HepG2 (cell line): ENCODE results near the gene ATRIP. TPM values are rescaled to one million over a fixed set of nuclear protein-coding genes. Genes with fewer than 3 reads are reported as not detected.

ENCODE experiments used
- BRD4 ChIP-seq: sonication (generic); formaldehyde crosslinking; IDR thresholded peaks from 2 replicates; pipeline ENCODE4 v1.4.0; 2020; ENCODE audit warnings: missing genetic modification reagents
- ELF3 ChIP-seq: IDR thresholded peaks from 2 replicates; pipeline ENCODE4 v1.6.1; 2016; ENCODE audit warnings: missing genetic modification reagents, missing compliant biosample characterization
- GTF3A ChIP-seq: sonication (generic); formaldehyde crosslinking; conservative IDR thresholded peaks from 2 replicates; pipeline ENCODE4 v1.4.0; 2020; ENCODE audit warnings: mild to moderate bottlenecking, missing genetic modification reagents
- GZF1 ChIP-seq: sonication (generic); formaldehyde crosslinking; IDR thresholded peaks from 2 replicates; pipeline ENCODE4 v1.5.1; 2020; ENCODE audit warnings: mild to moderate bottlenecking, missing genetic modification reagents
- HNF4A ChIP-seq: sonication (generic); formaldehyde crosslinking; IDR thresholded peaks from 2 replicates; pipeline ENCODE4 v1.4.0; 2020; ENCODE audit warnings: missing genetic modification reagents
- HNF4G ChIP-seq, 2 experiments: sonication (generic) in 1 of 2; formaldehyde crosslinking in 1 of 2; IDR thresholded peaks; 2 replicates each; pipeline versions ENCODE4 v1.4.0 to v1.6.1; 2011 to 2020; ENCODE audit warnings: borderline replicate concordance in 2 of 2, low read depth in 2 of 2, mild to moderate bottlenecking in 2 of 2, low read length in 1 of 2, missing genetic modification reagents in 1 of 2, moderate library complexity in 1 of 2
- JDP2 ChIP-seq: sonication (generic); formaldehyde crosslinking; IDR thresholded peaks from 2 replicates; pipeline ENCODE4 v1.8.1; 2022; ENCODE audit warnings: missing genetic modification reagents, borderline replicate concordance
- KAT7 ChIP-seq: IDR thresholded peaks from 2 replicates; pipeline ENCODE4 v1.6.1; 2018; ENCODE audit warnings: borderline replicate concordance, missing compliant biosample characterization
- KDM2A ChIP-seq: sonication (generic); formaldehyde crosslinking; IDR thresholded peaks from 2 replicates; pipeline ENCODE4 v1.4.0; 2020; ENCODE audit warnings: low read depth, missing genetic modification reagents, borderline replicate concordance
- KDM4B ChIP-seq: sonication (generic); formaldehyde crosslinking; IDR thresholded peaks from 2 replicates; pipeline ENCODE4 v1.4.0; 2020; ENCODE audit warnings: missing genetic modification reagents
- NPAS2 ChIP-seq: sonication (generic); formaldehyde crosslinking; IDR thresholded peaks from 2 replicates; pipeline ENCODE4 v1.8.0; 2022; ENCODE audit warnings: mild to moderate bottlenecking, missing genetic modification reagents, borderline replicate concordance
- SALL1 ChIP-seq: sonication (generic); formaldehyde crosslinking; IDR thresholded peaks from 2 replicates; pipeline ENCODE4 v1.8.0; 2022; ENCODE audit warnings: mild to moderate bottlenecking, missing genetic modification reagents
- SIX1 ChIP-seq: sonication (generic); formaldehyde crosslinking; IDR thresholded peaks from 2 replicates; pipeline ENCODE4 v1.4.0; 2020; ENCODE audit warnings: missing genetic modification reagents, borderline replicate concordance
- ZNF605 ChIP-seq: sonication (generic); formaldehyde crosslinking; IDR thresholded peaks from 2 replicates; pipeline ENCODE4 v1.8.0; 2022; ENCODE audit warnings: mild to moderate bottlenecking, missing genetic modification reagents
- ZNF780A ChIP-seq: sonication (generic); formaldehyde crosslinking; IDR thresholded peaks from 2 replicates; pipeline ENCODE4 v1.8.0; 2022; ENCODE audit warnings: mild to moderate bottlenecking, missing genetic modification reagents, moderate library complexity
- ZNF788 ChIP-seq: sonication (generic); formaldehyde crosslinking; IDR thresholded peaks from 2 replicates; pipeline ENCODE4 v1.5.0; 2020; ENCODE audit warnings: mild to moderate bottlenecking, missing genetic modification reagents, borderline replicate concordance
- ZSCAN20 ChIP-seq: sonication (generic); formaldehyde crosslinking; IDR thresholded peaks from 2 replicates; pipeline ENCODE4 v1.4.0; 2020; ENCODE audit warnings: missing genetic modification reagents, mild to moderate bottlenecking, borderline replicate concordance
- polyA plus RNA-seq, 8 experiments: library from polyadenylated mRNA; depleted of rRNA in 3 of 8; stranded (reverse) in 7 of 8; unstranded in 1 of 8; fragments of >200 nt; fragmentation: Illumina TruSeq in 4 of 8; extraction: Trizol in 4 of 8; gene quantifications; 2 replicates each; pipeline versions ENCODE4 v1.2.1 to v1.2.3, GENCODE V29; 2011 to 2016; ENCODE audit warnings: low read depth in 4 of 8, missing spikeins in 1 of 8, mixed read lengths in 1 of 8; ENCODE audit not compliant: insufficient read depth in 1 of 8
- total RNA-seq, 5 experiments: library from RNA; depleted of rRNA; stranded (reverse); fragments of >200 nt; fragmentation: Illumina TruSeq; extraction: Trizol; gene quantifications; 2 replicates each; pipeline ENCODE4 v1.2.3, GENCODE V29; 2016; ENCODE audit warnings: low read depth in 1 of 5
- TF ChIP-seq, protein P1 (sequence below): IDR thresholded peaks from 2 replicates; pipeline ENCODE4 v1.6.1; 2016; ENCODE audit warnings: low read depth, missing genetic modification reagents, missing compliant biosample characterization
- TF ChIP-seq, protein P2 (sequence below): IDR thresholded peaks from 2 replicates; pipeline ENCODE4 v1.6.1; 2016; ENCODE audit warnings: low read depth, borderline replicate concordance
- TF ChIP-seq, protein P3 (sequence below): IDR thresholded peaks from 2 replicates; pipeline ENCODE4 v1.6.1; 2016; ENCODE audit warnings: missing compliant biosample characterization, missing genetic modification reagents, borderline replicate concordance
- TF ChIP-seq, protein P4 (sequence below): sonication (generic); formaldehyde crosslinking; IDR thresholded peaks from 2 replicates; pipeline ENCODE4 v1.9.0; 2021; ENCODE audit warnings: missing genetic modification reagents, borderline replicate concordance

Gene ATRIP
- total and polyA plus RNA-seq, 2 of the 13 experiments (the other 11 are each of a cell fraction or from before 2014, with no cell fraction given) = 5.1 to 12.5 TPM

DNA sequence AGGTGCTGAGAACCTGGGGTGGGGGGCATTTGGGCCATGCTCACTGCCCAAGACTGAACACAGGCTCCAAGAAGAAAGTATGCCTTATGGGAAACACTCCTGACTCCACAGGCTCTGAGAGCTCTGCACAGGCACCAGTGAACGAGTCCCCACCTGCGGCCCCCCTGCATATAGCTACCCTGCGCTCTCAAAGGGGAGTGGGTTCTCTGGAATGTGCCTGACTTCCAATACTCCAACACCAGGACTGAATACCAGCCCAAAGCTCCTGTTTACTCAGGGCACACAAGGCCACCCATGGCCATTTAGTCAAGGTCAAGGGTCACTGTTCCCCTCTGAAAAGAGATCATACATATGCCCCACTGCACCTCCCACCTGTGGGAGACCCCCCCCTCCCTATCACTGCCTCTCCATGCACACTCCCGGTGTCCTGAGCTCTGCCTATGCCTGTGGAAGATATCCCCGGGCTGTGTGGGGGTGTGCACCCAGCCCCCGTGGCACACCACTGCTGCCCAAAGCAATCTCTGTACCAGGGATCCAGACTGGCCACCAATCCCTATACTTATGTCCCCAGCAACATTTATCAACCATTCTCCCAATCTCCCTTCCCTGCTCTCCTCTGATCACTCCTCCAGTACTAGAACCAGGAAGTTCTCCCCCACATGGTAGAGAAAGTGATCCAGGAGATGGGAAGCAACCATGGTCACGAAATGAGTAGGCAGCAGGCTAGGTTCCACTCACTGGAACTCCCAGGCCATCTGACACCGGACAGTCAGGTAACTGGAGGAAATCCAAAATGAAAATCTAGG is 15.1 kb upstream of the ATRIP start (continued):
- TF ChIP-seq, protein P1, sequence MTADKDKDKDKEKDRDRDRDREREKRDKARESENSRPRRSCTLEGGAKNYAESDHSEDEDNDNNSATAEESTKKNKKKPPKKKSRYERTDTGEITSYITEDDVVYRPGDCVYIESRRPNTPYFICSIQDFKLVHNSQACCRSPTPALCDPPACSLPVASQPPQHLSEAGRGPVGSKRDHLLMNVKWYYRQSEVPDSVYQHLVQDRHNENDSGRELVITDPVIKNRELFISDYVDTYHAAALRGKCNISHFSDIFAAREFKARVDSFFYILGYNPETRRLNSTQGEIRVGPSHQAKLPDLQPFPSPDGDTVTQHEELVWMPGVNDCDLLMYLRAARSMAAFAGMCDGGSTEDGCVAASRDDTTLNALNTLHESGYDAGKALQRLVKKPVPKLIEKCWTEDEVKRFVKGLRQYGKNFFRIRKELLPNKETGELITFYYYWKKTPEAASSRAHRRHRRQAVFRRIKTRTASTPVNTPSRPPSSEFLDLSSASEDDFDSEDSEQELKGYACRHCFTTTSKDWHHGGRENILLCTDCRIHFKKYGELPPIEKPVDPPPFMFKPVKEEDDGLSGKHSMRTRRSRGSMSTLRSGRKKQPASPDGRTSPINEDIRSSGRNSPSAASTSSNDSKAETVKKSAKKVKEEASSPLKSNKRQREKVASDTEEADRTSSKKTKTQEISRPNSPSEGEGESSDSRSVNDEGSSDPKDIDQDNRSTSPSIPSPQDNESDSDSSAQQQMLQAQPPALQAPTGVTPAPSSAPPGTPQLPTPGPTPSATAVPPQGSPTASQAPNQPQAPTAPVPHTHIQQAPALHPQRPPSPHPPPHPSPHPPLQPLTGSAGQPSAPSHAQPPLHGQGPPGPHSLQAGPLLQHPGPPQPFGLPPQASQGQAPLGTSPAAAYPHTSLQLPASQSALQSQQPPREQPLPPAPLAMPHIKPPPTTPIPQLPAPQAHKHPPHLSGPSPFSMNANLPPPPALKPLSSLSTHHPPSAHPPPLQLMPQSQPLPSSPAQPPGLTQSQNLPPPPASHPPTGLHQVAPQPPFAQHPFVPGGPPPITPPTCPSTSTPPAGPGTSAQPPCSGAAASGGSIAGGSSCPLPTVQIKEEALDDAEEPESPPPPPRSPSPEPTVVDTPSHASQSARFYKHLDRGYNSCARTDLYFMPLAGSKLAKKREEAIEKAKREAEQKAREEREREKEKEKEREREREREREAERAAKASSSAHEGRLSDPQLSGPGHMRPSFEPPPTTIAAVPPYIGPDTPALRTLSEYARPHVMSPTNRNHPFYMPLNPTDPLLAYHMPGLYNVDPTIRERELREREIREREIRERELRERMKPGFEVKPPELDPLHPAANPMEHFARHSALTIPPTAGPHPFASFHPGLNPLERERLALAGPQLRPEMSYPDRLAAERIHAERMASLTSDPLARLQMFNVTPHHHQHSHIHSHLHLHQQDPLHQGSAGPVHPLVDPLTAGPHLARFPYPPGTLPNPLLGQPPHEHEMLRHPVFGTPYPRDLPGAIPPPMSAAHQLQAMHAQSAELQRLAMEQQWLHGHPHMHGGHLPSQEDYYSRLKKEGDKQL (CRISPR knock-in tag) = peak; percentile 83; the same call in 1 of the 2 replicates
- TF ChIP-seq NPAS2 (CRISPR knock-in tag) = no peak
- TF ChIP-seq ELF3 = peak; percentile 65
- peak; percentile 41; the same call in 1 of the 2 replicates for TF ChIP-seq GZF1 (CRISPR knock-in tag)
- TF ChIP-seq ZNF605 (CRISPR knock-in tag) = no peak; the same call in 1 of the 2 replicates
- TF ChIP-seq, protein P2, sequence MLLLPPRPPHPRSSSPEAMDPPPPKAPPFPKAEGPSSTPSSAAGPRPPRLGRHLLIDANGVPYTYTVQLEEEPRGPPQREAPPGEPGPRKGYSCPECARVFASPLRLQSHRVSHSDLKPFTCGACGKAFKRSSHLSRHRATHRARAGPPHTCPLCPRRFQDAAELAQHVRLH (CRISPR knock-in tag) = peak; percentile 63; the same call in 1 of the 2 replicates
- TF ChIP-seq KDM4B (CRISPR knock-in tag) = no peak
- no peak; the same call in 1 of the 2 replicates for TF ChIP-seq JDP2
- peak; percentile 97 for TF ChIP-seq SIX1 (CRISPR knock-in tag)
- TF ChIP-seq SALL1 = peak; percentile 92
- no peak for TF ChIP-seq ZNF780A
- peak; percentile 89 for TF ChIP-seq HNF4G (IDR thresholded peaks at IDR 0.05; ENCODE audit: borderline replicate concordance, low read depth, low read length)
- TF ChIP-seq HNF4G (CRISPR knock-in tag; IDR thresholded peaks at IDR 0.05; ENCODE audit: borderline replicate concordance, low read depth) = peak; percentile 51; the same call in 1 of the 2 replicates
- no peak for TF ChIP-seq GTF3A (CRISPR knock-in tag)
- no peak for TF ChIP-seq KAT7 (CRISPR knock-in tag)
- TF ChIP-seq, protein P3, sequence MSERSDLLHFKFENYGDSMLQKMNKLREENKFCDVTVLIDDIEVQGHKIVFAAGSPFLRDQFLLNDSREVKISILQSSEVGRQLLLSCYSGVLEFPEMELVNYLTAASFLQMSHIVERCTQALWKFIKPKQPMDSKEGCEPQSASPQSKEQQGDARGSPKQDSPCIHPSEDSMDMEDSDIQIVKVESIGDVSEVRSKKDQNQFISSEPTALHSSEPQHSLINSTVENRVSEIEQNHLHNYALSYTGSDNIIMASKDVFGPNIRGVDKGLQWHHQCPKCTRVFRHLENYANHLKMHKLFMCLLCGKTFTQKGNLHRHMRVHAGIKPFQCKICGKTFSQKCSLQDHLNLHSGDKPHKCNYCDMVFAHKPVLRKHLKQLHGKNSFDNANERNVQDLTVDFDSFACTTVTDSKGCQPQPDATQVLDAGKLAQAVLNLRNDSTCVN (CRISPR knock-in tag) = peak; percentile 65; the same call in 1 of the 2 replicates
- TF ChIP-seq, protein P4, sequence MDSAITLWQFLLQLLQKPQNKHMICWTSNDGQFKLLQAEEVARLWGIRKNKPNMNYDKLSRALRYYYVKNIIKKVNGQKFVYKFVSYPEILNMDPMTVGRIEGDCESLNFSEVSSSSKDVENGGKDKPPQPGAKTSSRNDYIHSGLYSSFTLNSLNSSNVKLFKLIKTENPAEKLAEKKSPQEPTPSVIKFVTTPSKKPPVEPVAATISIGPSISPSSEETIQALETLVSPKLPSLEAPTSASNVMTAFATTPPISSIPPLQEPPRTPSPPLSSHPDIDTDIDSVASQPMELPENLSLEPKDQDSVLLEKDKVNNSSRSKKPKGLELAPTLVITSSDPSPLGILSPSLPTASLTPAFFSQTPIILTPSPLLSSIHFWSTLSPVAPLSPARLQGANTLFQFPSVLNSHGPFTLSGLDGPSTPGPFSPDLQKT = no peak
- TF ChIP-seq HNF4A (CRISPR knock-in tag) = peak; percentile 94
- TF ChIP-seq ZSCAN20 (CRISPR knock-in tag) = no peak
- peak; percentile 50; the same call in 1 of the 2 replicates for TF ChIP-seq KDM2A (CRISPR knock-in tag)
- no peak for TF ChIP-seq BRD4 (CRISPR knock-in tag)
- TF ChIP-seq ZNF788 (CRISPR knock-in tag) = no peak; the same call in 1 of the 2 replicates
